Measurements from ENCODE around the gene SLAIN1.
A peak's percentile ranks its signal among the peaks of the same experiment; 100 is the strongest.

SLAIN1 gene

GRCh38 chr13:77752512-77753069 lies 55.1 kb downstream of the SLAIN1 start:
- DNase-seq, result no peak

- no peak for DNase-seq
These were observed 63.4 kb downstream of the SLAIN1 start for GRCh38 chr13:77760893-77761292.

- DNase-seq, result no peak
These were observed 69.9 kb downstream of the SLAIN1 start for GRCh38 chr13:77767413-77767812.

- DNase-seq, result no peak
These were observed 76.7 kb downstream of the SLAIN1 start for GRCh38 chr13:77774181-77774580.

DNA sequence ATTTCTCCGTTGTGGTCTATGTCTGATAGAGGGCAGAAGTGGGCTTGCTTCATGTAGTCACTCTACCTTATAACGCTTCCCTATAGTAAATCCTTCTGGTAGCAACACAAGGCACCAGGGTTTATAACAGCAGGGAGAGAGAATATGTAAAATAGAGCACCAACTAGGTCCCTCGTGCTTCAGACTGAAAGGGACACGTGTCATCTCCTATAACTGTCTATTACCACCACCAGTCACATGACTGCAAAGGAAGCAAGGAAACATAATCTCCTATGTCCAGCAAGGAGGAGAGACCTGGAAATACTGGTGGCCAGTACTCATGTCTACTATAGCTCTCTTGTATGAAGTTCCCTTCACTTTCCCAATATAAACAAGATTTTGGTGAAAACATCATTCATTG lies 79.2 kb downstream of the SLAIN1 start:
- no peak for DNase-seq

DNA sequence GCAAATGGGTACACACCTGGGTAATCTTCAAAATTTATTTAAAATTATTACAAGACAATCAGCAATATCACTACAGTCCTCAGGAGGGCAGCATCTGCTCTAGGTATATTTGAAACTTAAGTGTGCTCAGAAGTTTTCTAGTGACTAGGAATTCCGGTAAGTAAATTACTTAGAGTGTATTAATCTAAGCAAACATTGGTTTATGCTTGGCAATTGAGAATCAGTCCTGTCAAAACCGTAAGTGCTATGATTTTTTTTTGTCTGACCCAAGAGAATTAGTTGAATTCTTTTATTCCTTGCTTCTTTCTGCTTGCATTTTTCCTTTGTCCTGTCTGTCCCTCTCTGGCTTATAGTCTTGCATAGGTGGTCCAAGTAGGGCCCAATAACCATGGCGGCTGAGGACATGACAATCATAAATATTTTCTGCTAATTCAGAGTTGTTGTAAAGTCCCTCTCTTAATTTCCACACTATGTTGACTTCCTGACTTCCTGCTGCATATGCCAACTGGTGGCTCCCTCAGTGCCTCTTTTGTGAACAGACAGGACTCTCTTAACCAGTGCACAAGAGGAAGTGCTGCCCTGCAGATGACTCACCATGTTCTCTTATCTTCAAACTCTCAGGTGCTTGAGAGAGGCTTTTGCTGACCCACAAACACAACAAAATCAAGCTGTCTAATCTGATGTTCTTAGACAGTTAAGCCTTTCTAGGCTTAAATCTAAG lies 82.2 kb downstream of the SLAIN1 start:
- DNase-seq, result peak; percentile 77

- DNase-seq, result no peak
These were observed 84.3 kb downstream of the SLAIN1 start for GRCh38 chr13:77781808-77782207.

GRCh38 chr13:77784515-77784914 lies 87.0 kb downstream of the SLAIN1 start:
- no peak for DNase-seq

- DNase-seq, result no peak
These were observed 89.3 kb downstream of the SLAIN1 start for GRCh38 chr13:77786695-77787287.

GRCh38 chr13:77789376-77789775 lies 91.9 kb downstream of the SLAIN1 start:
- DNase-seq, result no peak

DNA sequence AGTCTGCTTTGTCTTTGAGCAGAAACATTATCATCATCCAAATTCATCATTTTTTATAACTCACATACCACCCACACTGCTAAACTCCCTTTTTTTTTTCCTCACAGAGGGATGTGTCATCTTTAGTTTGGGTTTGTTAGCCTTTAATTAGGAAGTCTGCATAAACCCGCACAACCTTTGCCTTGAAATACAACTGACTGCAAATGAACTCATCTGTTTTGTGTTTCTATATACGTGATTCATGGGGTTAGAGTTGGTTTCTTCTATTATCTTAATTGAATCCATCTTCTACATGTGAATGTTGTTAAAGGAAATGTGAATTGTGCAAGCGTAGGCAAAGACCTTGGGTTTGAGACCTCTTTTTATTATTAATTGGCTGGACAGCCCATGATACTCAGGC lies 102.7 kb downstream of the SLAIN1 start:
- DNase-seq, result no peak

GRCh38 chr13:77806518-77806917 lies 109.0 kb downstream of the SLAIN1 start:
- DNase-seq, result no peak

GRCh38 chr13:77807431-77808135 lies 110.1 kb downstream of the SLAIN1 start:
- no peak for DNase-seq

GRCh38 chr13:77810430-77810829 lies 112.9 kb downstream of the SLAIN1 start:
- peak; percentile 62 for DNase-seq

DNA sequence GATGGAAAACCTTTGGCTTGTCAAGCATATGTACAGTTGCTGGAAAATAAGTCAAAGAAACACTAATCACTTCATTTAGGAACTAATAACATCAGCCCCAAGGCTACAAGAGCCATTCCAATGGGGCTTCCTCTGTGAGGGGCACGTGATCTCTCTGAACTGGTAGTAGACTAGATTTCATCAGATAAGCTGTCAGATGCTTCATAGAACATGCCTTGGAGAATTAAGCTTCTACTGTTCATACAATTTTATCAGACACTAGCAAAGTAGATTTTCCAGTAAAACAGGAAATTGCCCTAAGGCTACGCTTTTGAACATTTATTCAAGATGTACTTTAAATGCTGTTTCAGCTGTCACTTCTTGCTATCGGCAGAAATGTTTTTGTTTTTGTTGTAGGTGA lies 113.4 kb downstream of the SLAIN1 start:
- no peak for DNase-seq

- DNase-seq, result no peak
These were observed 113.9 kb downstream of the SLAIN1 start for GRCh38 chr13:77811381-77811780.

DNA sequence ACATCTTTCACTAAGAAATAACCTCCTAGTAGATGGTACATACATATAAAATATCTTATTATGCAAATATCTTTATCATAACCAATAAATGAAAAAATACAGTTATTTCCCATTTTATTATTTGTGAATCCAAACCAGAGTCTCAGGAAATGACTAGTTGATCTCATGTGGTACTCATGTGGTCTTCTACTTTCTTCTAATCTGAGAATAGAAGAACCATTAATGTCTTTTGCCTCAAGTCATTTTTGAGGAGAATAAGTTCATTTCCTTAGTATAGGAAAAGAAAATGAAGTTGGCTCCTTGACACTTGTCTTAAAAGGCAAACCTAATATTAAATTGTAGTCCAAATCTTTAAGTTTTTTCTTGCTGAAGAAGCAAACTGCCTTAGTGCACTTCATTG lies 114.5 kb downstream of the SLAIN1 start:
- no peak for DNase-seq
